Type B pancreatic cell (in vitro differentiated cells): ENCODE results near the gene ARMH3. TPM values are rescaled to one million over a fixed set of nuclear protein-coding genes. Genes with fewer than 3 reads are reported as not detected.

ENCODE experiments used
- DNase-seq: peaks from one replicate; pipeline ENCODE4 v3.0.0; 2021; ENCODE audit warnings: mixed read lengths; ENCODE audit not compliant: unreplicated experiment; ENCODE audit errors: extremely low spot score
- H3K27ac Mint-ChIP-seq: 2 replicates; pipeline ENCODE4 v1.8.0; 2021; ENCODE audit warnings: mild to moderate bottlenecking, mixed read lengths
- H3K27me3 Mint-ChIP-seq: 2 replicates; pipeline ENCODE4 v1.8.0; 2021; ENCODE audit warnings: mixed read lengths
- H3K36me3 Mint-ChIP-seq: 2 replicates; pipeline ENCODE4 v1.8.0; 2021; ENCODE audit warnings: mixed read lengths
- H3K4me1 Mint-ChIP-seq: one replicate; pipeline ENCODE4 v1.8.0; 2021; ENCODE audit warnings: mixed read lengths; ENCODE audit not compliant: unreplicated experiment
- H3K4me3 Mint-ChIP-seq: 2 replicates; pipeline ENCODE4 v1.8.0; 2021; ENCODE audit warnings: mild to moderate bottlenecking, mixed read lengths
- H3K9me3 Mint-ChIP-seq: 2 replicates; pipeline ENCODE4 v1.8.0; 2021; ENCODE audit warnings: mixed read lengths
- total RNA-seq: library from RNA; stranded (reverse); gene quantifications from 2 replicates; pipeline ENCODE4 v1.2.1, GENCODE V29; 2021; ENCODE audit warnings: low replicate concordance
- TF ChIP-seq, protein P1 (sequence below): fragments of 200-600 bp; sonication (generic); conservative IDR thresholded peaks from 2 replicates; pipeline ENCODE4 v1.5.0; 2021; ENCODE audit warnings: antibody characterized with exemption, mild to moderate bottlenecking

Gene ARMH3
- total RNA-seq, 1 donor from 2014 or later, result 22.2 TPM

DNA sequence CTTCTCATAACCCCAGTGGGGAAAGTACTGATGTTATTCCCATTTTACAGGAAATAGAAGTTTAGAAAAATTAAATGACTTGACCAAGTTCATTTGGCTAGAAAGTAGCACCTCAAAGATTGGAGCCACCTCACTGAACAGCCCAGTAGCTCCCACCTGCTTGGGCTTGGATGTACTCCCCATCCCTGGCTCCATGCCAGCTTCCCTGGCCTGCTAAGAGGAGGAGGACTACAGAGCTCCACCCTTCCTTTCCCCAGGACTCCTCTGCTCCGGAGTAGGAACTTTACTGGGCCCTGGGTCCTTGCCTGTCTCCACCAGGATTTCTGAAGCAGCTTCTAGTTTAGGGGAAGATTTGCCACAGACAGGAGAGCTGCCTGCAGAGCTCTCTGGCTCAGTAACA is 12.2 kb upstream of the ARMH3 start:
- H3K4me3 Mint-ChIP-seq, result no peak overlapping the region
- TF ChIP-seq, protein P1, sequence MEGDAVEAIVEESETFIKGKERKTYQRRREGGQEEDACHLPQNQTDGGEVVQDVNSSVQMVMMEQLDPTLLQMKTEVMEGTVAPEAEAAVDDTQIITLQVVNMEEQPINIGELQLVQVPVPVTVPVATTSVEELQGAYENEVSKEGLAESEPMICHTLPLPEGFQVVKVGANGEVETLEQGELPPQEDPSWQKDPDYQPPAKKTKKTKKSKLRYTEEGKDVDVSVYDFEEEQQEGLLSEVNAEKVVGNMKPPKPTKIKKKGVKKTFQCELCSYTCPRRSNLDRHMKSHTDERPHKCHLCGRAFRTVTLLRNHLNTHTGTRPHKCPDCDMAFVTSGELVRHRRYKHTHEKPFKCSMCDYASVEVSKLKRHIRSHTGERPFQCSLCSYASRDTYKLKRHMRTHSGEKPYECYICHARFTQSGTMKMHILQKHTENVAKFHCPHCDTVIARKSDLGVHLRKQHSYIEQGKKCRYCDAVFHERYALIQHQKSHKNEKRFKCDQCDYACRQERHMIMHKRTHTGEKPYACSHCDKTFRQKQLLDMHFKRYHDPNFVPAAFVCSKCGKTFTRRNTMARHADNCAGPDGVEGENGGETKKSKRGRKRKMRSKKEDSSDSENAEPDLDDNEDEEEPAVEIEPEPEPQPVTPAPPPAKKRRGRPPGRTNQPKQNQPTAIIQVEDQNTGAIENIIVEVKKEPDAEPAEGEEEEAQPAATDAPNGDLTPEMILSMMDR, result no peak
- H3K36me3 Mint-ChIP-seq, result no peaks in the 10 kb centered on the region
- DNase-seq, result no peak
- H3K27me3 Mint-ChIP-seq, result peaks cover 10% of the 10 kb centered on the region
- H3K4me1 Mint-ChIP-seq, result peaks cover 4% of the 10 kb centered on the region
- no peaks in the 10 kb centered on the region for H3K9me3 Mint-ChIP-seq
- H3K27ac Mint-ChIP-seq, result no peak overlapping the region

DNA sequence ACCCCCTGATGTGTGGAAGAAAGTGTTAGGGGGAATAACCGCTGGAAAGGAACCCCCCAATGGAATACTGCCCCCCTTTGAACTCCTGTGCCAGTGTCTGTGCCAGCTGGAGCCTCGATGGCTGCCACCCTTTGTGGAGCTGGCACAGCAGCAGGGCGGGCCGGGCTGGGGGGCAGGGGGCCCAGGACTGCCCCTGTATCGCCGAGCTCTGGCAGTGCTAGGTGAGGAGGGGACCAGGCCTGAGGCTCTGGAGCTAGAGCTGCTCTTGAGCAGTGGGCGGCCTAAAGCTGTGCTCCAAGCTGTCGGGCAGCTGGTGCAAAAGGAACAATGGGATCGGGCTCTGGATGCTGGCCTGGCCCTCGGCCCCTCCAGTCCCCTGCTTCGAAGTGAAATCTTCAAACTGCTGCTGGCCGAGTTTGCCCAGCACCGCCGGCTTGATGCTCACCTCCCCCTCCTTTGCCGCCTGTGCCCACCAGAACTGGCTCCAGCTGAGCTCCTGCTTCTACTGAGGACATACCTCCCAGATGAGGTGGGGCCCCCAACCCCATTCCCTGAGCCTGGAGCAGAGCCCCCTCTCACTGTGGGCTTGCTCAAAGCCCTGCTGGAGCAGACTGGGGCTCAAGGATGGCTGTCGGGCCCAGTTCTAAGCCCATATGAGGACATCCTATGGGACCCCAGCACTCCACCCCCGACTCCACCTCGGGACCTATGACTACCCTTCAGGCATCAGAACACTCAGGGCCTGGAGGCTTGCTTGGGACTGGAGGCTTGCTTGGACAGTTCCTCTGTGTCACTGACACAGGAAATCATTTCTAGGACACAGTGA is 11.3 kb upstream of the ARMH3 start:
- H3K9me3 Mint-ChIP-seq, result no peaks in the 10 kb centered on the region
- H3K27ac Mint-ChIP-seq, result no peak overlapping the region
- peak overlapping the region; percentile 75 for H3K4me3 Mint-ChIP-seq
- DNase-seq, result no peak
- TF ChIP-seq, protein P1, result no peak
- H3K36me3 Mint-ChIP-seq, result no peaks in the 10 kb centered on the region
- H3K4me1 Mint-ChIP-seq, result no peaks in the 10 kb centered on the region
- peaks cover 17% of the 10 kb centered on the region for H3K27me3 Mint-ChIP-seq

GRCh38 chr10:102066399-102067088 is 10.6 kb upstream of the ARMH3 start:
- no peak overlapping the region for H3K27ac Mint-ChIP-seq
- H3K4me1 Mint-ChIP-seq, result no peaks in the 10 kb centered on the region
- TF ChIP-seq, protein P1, result no peak
- peak overlapping the region; percentile 89 for H3K4me3 Mint-ChIP-seq
- H3K9me3 Mint-ChIP-seq, result no peaks in the 10 kb centered on the region
- DNase-seq, result no peak
- H3K27me3 Mint-ChIP-seq, result peaks cover 17% of the 10 kb centered on the region
- no peaks in the 10 kb centered on the region for H3K36me3 Mint-ChIP-seq

GRCh38 chr10:102065561-102066398 is 9.8 kb upstream of the ARMH3 start:
- TF ChIP-seq, protein P1, result no peak
- Mint-ChIP-seq H3K36me3 (no peaks in the 10 kb centered on the region), H3K27ac (no peak overlapping the region), H3K4me3 (peak overlapping the region; percentile 89), H3K9me3 (no peaks in the 10 kb centered on the region), H3K4me1 (no peaks in the 10 kb centered on the region), H3K27me3 (peaks cover 17% of the 10 kb centered on the region)
- peak; percentile 71 for DNase-seq

- no peaks in the 10 kb centered on the region for H3K36me3 Mint-ChIP-seq
- TF ChIP-seq, protein P1, result no peak
- peak within 1 kb of the TSS; percentile 80 for H3K27ac Mint-ChIP-seq
- peaks cover 17% of the 10 kb centered on the region for H3K27me3 Mint-ChIP-seq
- no peaks in the 10 kb centered on the region for H3K4me1 Mint-ChIP-seq
- no peaks in the 10 kb centered on the region for H3K9me3 Mint-ChIP-seq
- peak within 1 kb of the TSS; percentile 89 for H3K4me3 Mint-ChIP-seq
- peak; percentile 86 for DNase-seq
Measured at GRCh38 chr10:102064868-102065560, 9.0 kb upstream of the ARMH3 start, which contains the start of gene HPS6. TSS of gene HPS6 (plus strand) at chr10:102065349. CDS start at chr10:102065475, 126 bp downstream.
